HepG2 (cell line): ENCODE results near the gene GPR176. TPM values are rescaled to one million over a fixed set of nuclear protein-coding genes. Genes with fewer than 3 reads are reported as not detected.

Experiments
- ATAC-seq: fragments of 200-7000 bp; cut with Tn5 transposase; 3 replicates; pipeline ENCODE4 v1.9.1; 2020; ENCODE audit warnings: mild to moderate bottlenecking, moderate library complexity
- BruUV-seq: library from RNA; stranded (reverse); fragments of 400-500 nt; replicated peaks from 2 replicates; lab custom pipeline; 2021; lab: Mats Ljungman, UMichigan
- CTCF ChIA-PET: fragments of 300-600 bp; formaldehyde crosslinking; extraction: SDS; loops from one replicate; lab custom pipeline; 2021; ENCODE audit warnings: low total read pairs, inconsistent platforms, low intra/inter-chr PET ratio; lab: Yijun Ruan, JAX
- POLR2A ChIA-PET: fragments of 350-600 bp; sonication (Branson Sonifier 250); formaldehyde crosslinking; loops from one replicate; lab custom pipeline; 2020; ENCODE audit warnings: antibody characterized with exemption, inconsistent platforms; lab: Yijun Ruan, JAX
- DNase-seq: peaks from one replicate; pipeline ENCODE4 v3.0.0-alpha.2; 2015; ENCODE audit warnings: low spot score
- FAIRE-seq: peaks from 3 replicates; lab custom pipeline; 2011; peaks lifted over from hg19 to GRCh38; lab: Jason Lieb, UNC
- H2AFZ ChIP-seq: one replicate; pipeline ENCODE4 v1.6.1; 2011; ENCODE audit warnings: low read length, inconsistent platforms
- H3K27ac ChIP-seq: fragments of 300-600 bp; 3 replicates; pipeline ENCODE4 v1.8.0; 2011; ENCODE audit warnings: mixed run types, mild to moderate bottlenecking, mixed read lengths, low read length, inconsistent platforms; ENCODE audit not compliant: insufficient read depth; ENCODE audit errors: extremely low read length
- H3K27me3 ChIP-seq, 2 experiments: fragments of 200-600 bp in 1 of 2; 2 replicates in 1 of 2; 3 replicates in 1 of 2; pipeline versions ENCODE4 v1.6.0 to v1.8.0; 2011; ENCODE audit warnings: low read length in 2 of 2, mild to moderate bottlenecking in 2 of 2, moderate library complexity in 2 of 2, inconsistent platforms in 1 of 2; ENCODE audit not compliant: insufficient read depth in 2 of 2, control insufficient read depth in 1 of 2
- H3K36me3 ChIP-seq, 2 experiments: fragments of 200-600 bp in 1 of 2; replicated peaks in 1 of 2; 2 replicates in 1 of 2; 3 replicates in 1 of 2; pipeline versions ENCODE4 v1.5.1 to v1.8.0; 2011; ENCODE audit warnings: low read length in 2 of 2, inconsistent platforms in 1 of 2; ENCODE audit not compliant: insufficient read depth in 2 of 2, control insufficient read depth in 1 of 2
- H3K4me1 ChIP-seq: 2 replicates; pipeline ENCODE4 v1.5.1; 2012; ENCODE audit warnings: low read length, inconsistent platforms; ENCODE audit not compliant: insufficient read depth
- H3K4me2 ChIP-seq: 2 replicates; pipeline ENCODE4 v1.6.0; 2011; ENCODE audit warnings: low read depth, low read length, inconsistent platforms
- H3K4me3 ChIP-seq, 3 experiments: fragments of 200-600 bp in 1 of 3; sonication (generic), shearing (Covaris generic) in 1 of 3; replicated peaks in 1 of 3; 2 replicates each; pipeline ENCODE4 v1.5.1; 2011 to 2016; ENCODE audit warnings: low read length in 3 of 3, inconsistent platforms in 2 of 3, low read depth in 2 of 3, mild to moderate bottlenecking in 2 of 3, control low read depth in 1 of 3, mixed read lengths in 1 of 3; ENCODE audit not compliant: insufficient read depth in 1 of 3
- H3K79me2 ChIP-seq: one replicate; pipeline ENCODE4 v1.6.1; 2011; ENCODE audit warnings: low read length, inconsistent platforms; ENCODE audit not compliant: insufficient read depth
- H3K9ac ChIP-seq: 2 replicates; pipeline ENCODE4 v1.6.0; 2011; ENCODE audit warnings: mild to moderate bottlenecking, low read depth, low read length, inconsistent platforms; ENCODE audit not compliant: insufficient read depth
- H3K9me3 ChIP-seq: 2 replicates; pipeline ENCODE4 v1.5.1; 2012; ENCODE audit warnings: mild to moderate bottlenecking, low read length
- H4K20me1 ChIP-seq: 2 replicates; pipeline ENCODE4 v1.6.0; 2011; ENCODE audit warnings: inconsistent platforms, mild to moderate bottlenecking, low read length, moderate library complexity; ENCODE audit not compliant: insufficient read depth
- ELF3 ChIP-seq: IDR thresholded peaks from 2 replicates; pipeline ENCODE4 v1.6.1; 2016; ENCODE audit warnings: missing genetic modification reagents, missing compliant biosample characterization
- KDM3A ChIP-seq: IDR thresholded peaks from 2 replicates; pipeline ENCODE4 v1.6.1; 2018; ENCODE audit warnings: low read depth, missing compliant biosample characterization
- ZNF552 ChIP-seq: sonication (generic); formaldehyde crosslinking; IDR thresholded peaks from 2 replicates; pipeline ENCODE4 v1.9.0; 2022; ENCODE audit warnings: missing genetic modification reagents, mild to moderate bottlenecking, borderline replicate concordance
- WGBS: methylation state at CpG from one replicate; pipeline ENCODE4 v1.1.6; 2017; ENCODE audit warnings: low lambda C conversion rate; 5-methylcytosine and 5-hydroxymethylcytosine counted together
- in situ Hi-C: cut with HindIII; loops from 2 replicates; pipeline ENCODE4 v1.10.0; 2017; ENCODE audit warnings: low pct_unique_long_range_greater_than_20kb; ENCODE audit not compliant: extremely low pct_ligation_motif_present
- intact Hi-C: fragments of 100-400 bp; cut with micrococcal nuclease; formaldehyde crosslinking; loops from one replicate; pipeline ENCODE4 v1.10.0; 2022; ENCODE audit not compliant: unreplicated experiment
- polyA plus RNA-seq, 8 experiments: library from polyadenylated mRNA; depleted of rRNA in 3 of 8; stranded (reverse) in 7 of 8; unstranded in 1 of 8; fragments of >200 nt; fragmentation: Illumina TruSeq in 4 of 8; extraction: Trizol in 4 of 8; gene quantifications; 2 replicates each; pipeline versions ENCODE4 v1.2.1 to v1.2.3, GENCODE V29; 2011 to 2016; ENCODE audit warnings: low read depth in 4 of 8, missing spikeins in 1 of 8, mixed read lengths in 1 of 8; ENCODE audit not compliant: insufficient read depth in 1 of 8
- total RNA-seq, 5 experiments: library from RNA; depleted of rRNA; stranded (reverse); fragments of >200 nt; fragmentation: Illumina TruSeq; extraction: Trizol; gene quantifications; 2 replicates each; pipeline ENCODE4 v1.2.3, GENCODE V29; 2016; ENCODE audit warnings: low read depth in 1 of 5
- TF ChIP-seq, protein P1 (sequence below): sonication (generic); formaldehyde crosslinking; IDR thresholded peaks from 2 replicates; pipeline ENCODE4 v1.8.1; 2023; ENCODE audit warnings: mild to moderate bottlenecking, missing genetic modification reagents
- TF ChIP-seq, protein P2 (sequence below): sonication (generic); formaldehyde crosslinking; IDR thresholded peaks from one replicate; pipeline ENCODE4 v1.5.1; 2020; ENCODE audit warnings: mild to moderate bottlenecking, missing genetic modification reagents; ENCODE audit errors: not compliant biosample characterization
- TF ChIP-seq, protein P3 (sequence below): IDR thresholded peaks from 2 replicates; pipeline ENCODE4 v1.6.1; 2016; ENCODE audit warnings: low read depth, borderline replicate concordance

The GPR176 gene
- total and polyA plus RNA-seq, 2 of the 13 experiments (the other 11 are each of a cell fraction or from before 2014, with no cell fraction given) = 0.11 to 0.20 TPM

DNA sequence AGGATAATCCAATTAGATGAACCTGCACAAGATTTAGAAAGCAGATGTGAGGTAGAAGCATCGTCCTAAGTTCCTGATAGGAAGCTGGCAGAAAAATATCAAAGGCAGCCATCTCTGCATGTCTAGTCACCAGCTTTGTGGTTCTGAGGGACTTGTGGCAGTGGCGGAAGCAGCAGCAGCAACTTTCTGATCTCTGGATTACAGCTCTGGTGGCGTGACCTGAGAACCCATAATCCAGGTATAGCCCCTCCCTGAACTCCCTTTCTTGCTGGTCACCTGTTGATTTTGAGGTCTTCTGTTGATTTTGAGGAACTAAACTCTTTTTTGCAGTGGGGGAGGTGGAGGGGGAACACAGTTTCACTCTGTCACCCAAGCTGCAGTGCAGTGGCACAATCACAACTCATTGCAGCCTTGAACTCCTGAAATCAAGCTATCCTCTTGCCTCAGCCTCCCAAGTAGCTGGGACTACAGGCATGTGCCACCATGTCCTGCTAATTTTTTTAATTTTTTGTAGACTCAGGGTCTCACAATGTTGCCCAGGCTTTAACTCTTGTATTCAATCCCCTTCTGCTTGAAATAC lies 145.3 kb downstream of the GPR176 start:
- peaks cover 16% of the 10 kb centered on the region for H3K4me1 ChIP-seq
- BruUV-seq = no TSS peak
- H3K9ac ChIP-seq = no peak overlapping the region
- H3K4me2 ChIP-seq = no peak overlapping the region
- no peak overlapping the region for H3K4me3 ChIP-seq
- TF ChIP-seq, protein P1, sequence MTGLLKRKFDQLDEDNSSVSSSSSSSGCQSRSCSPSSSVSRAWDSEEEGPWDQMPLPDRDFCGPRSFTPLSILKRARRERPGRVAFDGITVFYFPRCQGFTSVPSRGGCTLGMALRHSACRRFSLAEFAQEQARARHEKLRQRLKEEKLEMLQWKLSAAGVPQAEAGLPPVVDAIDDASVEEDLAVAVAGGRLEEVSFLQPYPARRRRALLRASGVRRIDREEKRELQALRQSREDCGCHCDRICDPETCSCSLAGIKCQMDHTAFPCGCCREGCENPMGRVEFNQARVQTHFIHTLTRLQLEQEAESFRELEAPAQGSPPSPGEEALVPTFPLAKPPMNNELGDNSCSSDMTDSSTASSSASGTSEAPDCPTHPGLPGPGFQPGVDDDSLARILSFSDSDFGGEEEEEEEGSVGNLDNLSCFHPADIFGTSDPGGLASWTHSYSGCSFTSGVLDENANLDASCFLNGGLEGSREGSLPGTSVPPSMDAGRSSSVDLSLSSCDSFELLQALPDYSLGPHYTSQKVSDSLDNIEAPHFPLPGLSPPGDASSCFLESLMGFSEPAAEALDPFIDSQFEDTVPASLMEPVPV (CRISPR knock-in tag) = no peak
- TF ChIP-seq, protein P2, sequence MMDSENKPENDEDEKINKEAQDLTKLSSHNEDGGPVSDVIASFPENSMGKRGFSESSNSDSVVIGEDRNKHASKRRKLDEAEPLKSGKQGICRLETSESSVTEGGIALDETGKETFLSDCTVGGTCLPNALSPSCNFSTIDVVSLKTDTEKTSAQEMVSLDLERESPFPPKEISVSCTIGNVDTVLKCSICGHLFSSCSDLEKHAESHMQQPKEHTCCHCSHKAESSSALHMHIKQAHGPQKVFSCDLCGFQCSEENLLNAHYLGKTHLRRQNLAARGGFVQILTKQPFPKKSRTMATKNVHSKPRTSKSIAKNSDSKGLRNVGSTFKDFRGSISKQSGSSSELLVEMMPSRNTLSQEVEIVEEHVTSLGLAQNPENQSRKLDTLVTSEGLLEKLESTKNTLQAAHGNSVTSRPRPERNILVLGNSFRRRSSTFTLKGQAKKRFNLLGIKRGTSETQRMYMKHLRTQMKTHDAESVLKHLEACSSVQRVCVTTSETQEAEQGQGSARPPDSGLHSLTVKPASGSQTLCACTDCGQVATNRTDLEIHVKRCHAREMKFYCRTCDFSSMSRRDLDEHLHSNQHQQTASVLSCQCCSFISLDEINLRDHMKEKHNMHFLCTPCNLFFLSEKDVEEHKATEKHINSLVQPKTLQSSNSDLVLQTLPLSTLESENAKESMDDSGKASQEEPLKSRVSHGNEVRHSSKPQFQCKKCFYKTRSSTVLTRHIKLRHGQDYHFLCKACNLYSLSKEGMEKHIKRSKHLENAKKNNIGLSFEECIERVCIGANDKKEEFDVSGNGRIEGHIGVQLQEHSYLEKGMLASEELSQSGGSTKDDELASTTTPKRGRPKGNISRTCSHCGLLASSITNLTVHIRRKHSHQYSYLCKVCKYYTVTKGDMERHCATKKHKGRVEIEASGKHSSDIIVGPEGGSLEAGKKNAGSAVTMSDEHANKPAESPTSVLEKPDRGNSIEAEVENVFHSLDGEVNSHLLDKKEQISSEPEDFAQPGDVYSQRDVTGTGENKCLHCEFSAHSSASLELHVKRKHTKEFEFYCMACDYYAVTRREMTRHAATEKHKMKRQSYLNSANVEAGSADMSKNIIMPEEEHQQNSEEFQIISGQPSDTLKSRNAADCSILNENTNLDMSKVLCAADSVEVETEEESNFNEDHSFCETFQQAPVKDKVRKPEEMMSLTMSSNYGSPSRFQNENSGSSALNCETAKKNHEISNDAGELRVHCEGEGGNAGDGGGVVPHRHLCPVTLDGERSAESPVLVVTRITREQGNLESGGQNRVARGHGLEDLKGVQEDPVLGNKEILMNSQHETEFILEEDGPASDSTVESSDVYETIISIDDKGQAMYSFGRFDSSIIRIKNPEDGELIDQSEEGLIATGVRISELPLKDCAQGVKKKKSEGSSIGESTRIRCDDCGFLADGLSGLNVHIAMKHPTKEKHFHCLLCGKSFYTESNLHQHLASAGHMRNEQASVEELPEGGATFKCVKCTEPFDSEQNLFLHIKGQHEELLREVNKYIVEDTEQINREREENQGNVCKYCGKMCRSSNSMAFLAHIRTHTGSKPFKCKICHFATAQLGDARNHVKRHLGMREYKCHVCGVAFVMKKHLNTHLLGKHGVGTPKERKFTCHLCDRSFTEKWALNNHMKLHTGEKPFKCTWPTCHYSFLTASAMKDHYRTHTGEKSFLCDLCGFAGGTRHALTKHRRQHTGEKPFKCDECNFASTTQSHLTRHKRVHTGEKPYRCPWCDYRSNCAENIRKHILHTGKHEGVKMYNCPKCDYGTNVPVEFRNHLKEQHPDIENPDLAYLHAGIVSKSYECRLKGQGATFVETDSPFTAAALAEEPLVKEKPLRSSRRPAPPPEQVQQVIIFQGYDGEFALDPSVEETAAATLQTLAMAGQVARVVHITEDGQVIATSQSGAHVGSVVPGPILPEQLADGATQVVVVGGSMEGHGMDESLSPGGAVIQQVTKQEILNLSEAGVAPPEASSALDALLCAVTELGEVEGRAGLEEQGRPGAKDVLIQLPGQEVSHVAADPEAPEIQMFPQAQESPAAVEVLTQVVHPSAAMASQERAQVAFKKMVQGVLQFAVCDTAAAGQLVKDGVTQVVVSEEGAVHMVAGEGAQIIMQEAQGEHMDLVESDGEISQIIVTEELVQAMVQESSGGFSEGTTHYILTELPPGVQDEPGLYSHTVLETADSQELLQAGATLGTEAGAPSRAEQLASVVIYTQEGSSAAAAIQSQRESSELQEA = no peak
- TF ChIP-seq KDM3A = no peak
- TF ChIP-seq ZNF552 (CRISPR knock-in tag) = no peak
- TF ChIP-seq, protein P3, sequence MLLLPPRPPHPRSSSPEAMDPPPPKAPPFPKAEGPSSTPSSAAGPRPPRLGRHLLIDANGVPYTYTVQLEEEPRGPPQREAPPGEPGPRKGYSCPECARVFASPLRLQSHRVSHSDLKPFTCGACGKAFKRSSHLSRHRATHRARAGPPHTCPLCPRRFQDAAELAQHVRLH (CRISPR knock-in tag) = no peak
- no peak for TF ChIP-seq ELF3 (CRISPR knock-in tag)
- WGBS = 74% methylated on average over 3 of the region's 3 CpGs
- H3K9me3 ChIP-seq = no peaks in the 10 kb centered on the region
- no peak for ATAC-seq
- H3K79me2 ChIP-seq = no peaks in the 10 kb centered on the region
- no peak overlapping the region for H3K27ac ChIP-seq
- DNase-seq = no peak
- no peaks in the 10 kb centered on the region for H3K36me3 ChIP-seq
- ChIA-PET CTCF (no interaction called here), POLR2A (no interaction called here)
- no peaks in the 10 kb centered on the region for H4K20me1 ChIP-seq
- H2AFZ ChIP-seq = no peak overlapping the region
- intact Hi-C loops = no loop called here
- in situ Hi-C loops = no loop called here
- peaks cover 0 to 6% of the 10 kb centered on the region in 2 experiments; a peak in 1 of 5 replicates for H3K27me3 ChIP-seq
- no peak for FAIRE-seq
